Measurements from ENCODE around the gene SSBP3.

DNA sequence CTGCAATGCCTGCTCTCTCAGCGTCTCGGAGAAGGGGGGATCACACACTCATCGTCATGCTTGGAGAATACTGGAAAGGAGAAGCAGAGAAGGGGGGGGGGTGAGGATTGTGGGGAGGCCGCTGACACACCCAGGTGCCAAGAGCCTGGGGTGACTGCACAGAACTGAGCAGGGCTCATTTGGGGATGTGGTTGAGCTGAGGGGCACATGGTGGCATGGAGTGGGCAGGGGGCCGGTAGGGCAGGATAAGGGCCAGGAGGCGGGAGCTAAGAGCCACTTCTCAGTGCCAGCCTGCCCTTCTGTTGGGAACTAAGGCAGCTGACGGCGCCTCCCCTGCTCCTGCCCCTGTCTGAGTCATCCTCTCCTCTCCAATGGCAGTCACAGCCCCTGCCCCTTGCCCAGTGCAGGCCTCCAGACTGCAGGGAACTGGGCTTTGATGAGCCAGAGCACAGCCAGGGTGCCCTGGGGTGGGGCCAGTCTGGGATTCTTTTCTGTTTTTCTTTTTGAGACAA lies 179.0 kb downstream of the SSBP3 start:
- TF ChIP-seq TAF1 (IDR thresholded peaks at IDR 0.05; ENCODE audit: borderline replicate concordance, insufficient read depth, low read length): no peak
- TF ChIP-seq POLR2AphosphoS5 (IDR thresholded peaks at IDR 0.05; ENCODE audit: low read depth, low read length): no peak

Measured in PFSK-1 (cell line).